Right lobe of liver (tissue), 6 donors: ENCODE data around the gene KRTAP1-1. TPM values are rescaled to one million over a fixed set of nuclear protein-coding genes. Genes with fewer than 3 reads are reported as not detected.
A peak's percentile ranks its signal among the peaks of the same experiment; 100 is the strongest.
"Not testable (repeated sequence)": the region's sequence is repeated elsewhere in the genome, so short reads cannot be mapped to it uniquely, and the experiment has no call there.

Source experiments
- ATAC-seq, 4 donors: fragments of 200-7000 bp; cut with Tn5 transposase; one replicate each; pipeline ENCODE4 v1.9.1; 2020; ENCODE audit warnings: mild to moderate bottlenecking in 4 of 4, moderate library complexity in 4 of 4
- DNase-seq, 3 donors: peaks; one replicate each; pipeline ENCODE4 v3.0.0-alpha.2; 2020
- H3K27ac ChIP-seq, 3 donors: fragments of 200-600 bp; one replicate each; pipeline ENCODE4 v1.8.0; 2022
- H3K27me3 ChIP-seq, 2 donors: fragments of 200-600 bp; one replicate each; pipeline ENCODE4 v1.8.0; 2022
- H3K36me3 ChIP-seq, 4 donors: fragments of 200-600 bp; sonication (generic) in 1 of 4; one replicate each; pipeline versions ENCODE4 v1.5.1 to v1.8.0; 2017 to 2022; ENCODE audit warnings: control low read depth in 1 of 4
- H3K4me1 ChIP-seq, 4 donors: fragments of 200-600 bp; sonication (generic) in 1 of 4; one replicate each; pipeline versions ENCODE4 v1.5.1 to v1.8.0; 2017 to 2022; ENCODE audit warnings: control low read depth in 1 of 4
- H3K4me3 ChIP-seq, 3 donors: fragments of 200-600 bp; one replicate each; pipeline ENCODE4 v1.8.0; 2022
- H3K9me3 ChIP-seq, 4 donors: fragments of 200-600 bp; sonication (generic) in 1 of 4; one replicate each; pipeline versions ENCODE4 v1.5.1 to v1.8.0; 2017 to 2022; ENCODE audit warnings: control low read depth in 1 of 4
- CTCF ChIP-seq, 4 donors: fragments of 200-600 bp in 3 of 4; fragments of 450-650 bp in 1 of 4; IDR thresholded peaks; one replicate each; pipeline versions ENCODE4 v1.5.1 to v1.8.0; 2016 to 2022; ENCODE audit warnings: antibody characterized with exemption in 4 of 4, mild to moderate bottlenecking in 2 of 4
- POLR2A ChIP-seq: fragments of 450-650 bp; IDR thresholded peaks from one replicate; pipeline ENCODE4 v1.6.1; 2017; ENCODE audit warnings: antibody characterized with exemption, mild to moderate bottlenecking
- WGBS: methylation state at CpG from one replicate; pipeline ENCODE4 v1.1.6; 2018; ENCODE audit warnings: low coverage, low lambda C conversion rate; ENCODE audit not compliant: insufficient coverage; ENCODE audit errors: missing lambda C conversion rate; 5-methylcytosine and 5-hydroxymethylcytosine counted together
- intact Hi-C, 2 donors: fragments of 100-400 bp; cut with DNase I; formaldehyde crosslinking; loops; one replicate each; pipeline versions ENCODE4 v1.11.2 to v1.14.1; 2022
- long read RNA-seq: library from polyadenylated mRNA; unstranded; transcript quantifications from one replicate; pipeline ENCODE4 v2.0.0, GENCODE V29; 2019
- total RNA-seq, 6 experiments: library from RNA; depleted of rRNA in 2 of 6; stranded (reverse); fragments of >200 nt in 2 of 6; fragmentation: NEBNext Ultra II Directional in 3 of 6; extraction: Animal tissue kit (Norgen Biotek cat#: 25700) in 3 of 6; gene quantifications; one replicate each; pipeline versions ENCODE4 v1.1.0 to v1.2.4, GENCODE V29; 2016 to 2023
- donor health status: DM: no; HTN: yes; CAD: no.
- donor health status: DM: no; HTN: no; CAD: no.
- donor health status: DM: no; HTN: no; CAD: no.
- donor health status: DM: no; HTN: yes; CAD: no.
- donor health status: DM: no; HTN: yes; CAD: no.

KRTAP1-1 gene, protein sequence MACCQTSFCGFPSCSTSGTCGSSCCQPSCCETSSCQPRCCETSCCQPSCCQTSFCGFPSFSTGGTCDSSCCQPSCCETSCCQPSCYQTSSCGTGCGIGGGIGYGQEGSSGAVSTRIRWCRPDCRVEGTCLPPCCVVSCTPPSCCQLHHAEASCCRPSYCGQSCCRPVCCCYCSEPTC
- total RNA-seq: not detected
- long read RNA-seq: 0 reads

- intact Hi-C loops, DNase-seq, H3K4me1 ChIP-seq, H3K27ac ChIP-seq, H3K9me3 ChIP-seq, H3K36me3 ChIP-seq, H3K27me3 ChIP-seq, H3K4me3 ChIP-seq: not testable (repeated sequence)
- peak in 1 of 4 donors; percentile 21 for ATAC-seq
- 41% methylated on average over 5 of the region's 14 CpGs for WGBS
These were observed at the start of gene KRTAP1-1 for GRCh38 chr17:41040783-41041571. Gene KRTAP1-1, minus strand, starts transcription at chr17:41041450. Its CDS starts 53 bp downstream, at chr17:41041397.

- ATAC-seq, H3K27ac ChIP-seq, H3K4me1 ChIP-seq, H3K36me3 ChIP-seq, intact Hi-C loops, H3K27me3 ChIP-seq, DNase-seq, H3K9me3 ChIP-seq, H3K4me3 ChIP-seq: not testable (repeated sequence)
- 38% methylated on average over 4 of the region's 4 CpGs for WGBS
These were observed 47.6 kb upstream of the KRTAP1-1 start for GRCh38 chr17:41088760-41089352.

GRCh38 chr17:41084100-41084856 lies 43.0 kb upstream of the KRTAP1-1 start, which contains the start of gene KRTAP4-7:
Gene KRTAP4-7, plus strand, starts transcription at chr17:41084150. Its CDS starts 57 bp downstream, at chr17:41084207.
- ATAC-seq, H3K4me3 ChIP-seq, H3K9me3 ChIP-seq, H3K36me3 ChIP-seq, H3K4me1 ChIP-seq, DNase-seq, H3K27me3 ChIP-seq, H3K27ac ChIP-seq, intact Hi-C loops: not testable (repeated sequence)
- WGBS: 60% methylated on average over 1 of the region's 14 CpGs

DNA sequence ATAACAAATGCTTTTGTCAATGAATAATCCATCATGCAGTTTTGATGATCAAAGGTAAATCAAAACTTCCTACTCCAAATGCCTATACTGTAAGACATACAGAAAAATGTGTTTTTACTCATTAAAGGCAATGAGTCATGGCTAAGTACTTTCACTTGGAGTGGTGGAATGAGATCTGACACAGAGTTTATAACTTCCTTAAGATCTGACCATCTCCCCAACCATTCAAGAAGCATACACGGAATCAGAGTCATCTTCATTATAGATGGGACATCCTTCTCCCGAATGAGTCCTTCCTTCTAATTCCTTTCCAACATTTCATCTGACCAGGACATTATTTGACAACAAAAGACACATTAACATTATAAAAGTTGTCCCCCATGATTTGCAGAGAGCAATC lies 42.2 kb upstream of the KRTAP1-1 start:
- intact Hi-C loops, H3K27ac ChIP-seq, H3K4me3 ChIP-seq, DNase-seq, H3K27me3 ChIP-seq, H3K36me3 ChIP-seq, H3K4me1 ChIP-seq, ATAC-seq, H3K9me3 ChIP-seq: not testable (repeated sequence)
- 48% methylated on average over 2 of the region's 2 CpGs for WGBS

DNA sequence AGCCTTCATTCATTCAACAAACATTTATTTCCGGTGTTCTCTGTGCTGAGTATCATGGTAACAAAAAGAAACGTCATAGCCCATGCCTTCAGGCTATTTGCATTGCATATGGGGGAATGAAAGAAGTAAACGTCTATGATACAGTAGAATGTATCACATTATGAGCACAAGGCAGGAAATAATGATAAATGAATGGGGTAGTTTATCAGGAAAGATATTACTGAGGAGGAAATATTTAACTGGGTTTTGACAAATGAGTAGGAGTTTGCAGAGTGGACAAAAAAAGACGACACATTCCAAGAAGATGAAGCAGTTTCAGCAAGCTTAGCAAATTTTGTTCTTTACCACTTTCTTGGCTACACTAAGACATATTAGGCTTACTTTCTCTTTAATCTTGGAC lies 41.4 kb upstream of the KRTAP1-1 start:
- TF ChIP-seq CTCF (IDR thresholded peaks at IDR 0.05) (no peak), POLR2A (no peak)
- Histone ChIP-seq H3K27me3 (no peaks in the 10 kb centered on the region), H3K4me1 (no peaks in the 10 kb centered on the region), H3K9me3 (no peaks in the 10 kb centered on the region), H3K27ac (no peak overlapping the region), H3K36me3 (no peaks in the 10 kb centered on the region), H3K4me3 (no peak overlapping the region)
- ATAC-seq: no peak
- 21% methylated on average over 4 of the region's 4 CpGs for WGBS
- intact Hi-C loops: no loop called here
- no peak for DNase-seq

- intact Hi-C loops: no loop called here
- Histone ChIP-seq H3K27me3 (no peaks in the 10 kb centered on the region), H3K4me3 (no peak overlapping the region), H3K27ac (no peak overlapping the region), H3K36me3 (no peaks in the 10 kb centered on the region), H3K9me3 (no peaks in the 10 kb centered on the region), H3K4me1 (no peaks in the 10 kb centered on the region)
- no peak for ATAC-seq
- no peak for TF ChIP-seq POLR2A
- TF ChIP-seq CTCF (IDR thresholded peaks at IDR 0.05): no peak
- no peak for DNase-seq
These were observed 35.5 kb upstream of the KRTAP1-1 start for GRCh38 chr17:41076788-41077187.
